Measurements from ENCODE around the gene DLL3.

DNA sequence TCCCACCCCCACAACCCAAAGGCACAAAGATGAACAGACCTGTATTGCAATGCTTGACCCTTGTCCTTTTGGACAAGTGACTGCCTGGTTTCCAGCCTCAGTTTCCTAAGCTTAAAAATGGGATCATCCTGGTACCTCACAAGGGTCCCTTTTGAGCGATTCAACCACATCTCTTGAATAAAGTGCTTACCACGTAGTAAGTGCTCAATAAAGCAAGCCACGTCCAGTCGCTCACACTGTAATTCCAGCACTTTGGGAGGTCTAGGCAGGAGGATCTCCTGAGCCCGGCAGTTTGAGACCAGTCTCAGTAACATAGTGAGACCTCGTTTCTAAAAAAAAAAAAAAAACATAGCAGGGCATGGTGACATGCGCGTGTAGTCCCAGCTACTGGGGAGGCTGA, 1.2 kb downstream of the DLL3 start:
- TF ChIP-seq EZH2phosphoT487 (IDR thresholded peaks at IDR 0.05; ENCODE audit: borderline replicate concordance, low read depth, low read length) (no peak), CTCF (conservative IDR thresholded peaks at IDR 0.05; ENCODE audit: low read length) (no peak)
